ENCODE data around the gene CCDC85A. TPM values are rescaled to one million over a fixed set of nuclear protein-coding genes. Genes with fewer than 3 reads are reported as not detected.

Gene CCDC85A
- polyA plus RNA-seq, 3 donors from 2014 or later, result not detected

DNA sequence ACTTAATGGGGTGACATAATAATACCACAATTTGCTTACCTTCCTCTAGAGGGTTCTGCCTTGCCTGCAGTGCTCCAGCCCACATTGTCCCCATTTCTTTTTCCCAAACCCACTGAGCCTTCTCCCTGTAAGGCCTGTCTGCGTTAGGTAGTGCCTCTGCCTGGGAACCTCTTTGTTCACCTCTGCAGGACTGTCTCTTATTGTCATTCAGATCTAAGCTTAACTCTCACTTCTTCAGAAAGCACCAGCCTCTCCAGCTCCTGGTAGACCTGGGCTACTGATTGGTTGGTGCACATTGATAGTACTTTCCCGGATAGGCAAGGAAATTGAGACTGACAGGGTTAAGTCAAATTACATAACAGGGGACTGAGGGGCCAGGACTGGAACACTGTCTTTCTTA lies 49.1 kb downstream of the CCDC85A start:
- no peaks in the 10 kb centered on the region for H3K4me1 Mint-ChIP-seq
- peaks cover 2 to 35% (median 17%) of the 10 kb centered on the region in 6 donors for H3K9me3 Mint-ChIP-seq
- DNase-seq, result no peak
- no peak overlapping the region for H3K4me3 Mint-ChIP-seq
- H3K36me3 Mint-ChIP-seq, result no peaks in the 10 kb centered on the region
- H3K27ac Mint-ChIP-seq, result no peak overlapping the region
- peaks cover 0 to 2% (median 2%) of the 10 kb centered on the region in 3 donors for H3K27me3 Mint-ChIP-seq (ENCODE audit: low read depth in 3 of 3)

DNA sequence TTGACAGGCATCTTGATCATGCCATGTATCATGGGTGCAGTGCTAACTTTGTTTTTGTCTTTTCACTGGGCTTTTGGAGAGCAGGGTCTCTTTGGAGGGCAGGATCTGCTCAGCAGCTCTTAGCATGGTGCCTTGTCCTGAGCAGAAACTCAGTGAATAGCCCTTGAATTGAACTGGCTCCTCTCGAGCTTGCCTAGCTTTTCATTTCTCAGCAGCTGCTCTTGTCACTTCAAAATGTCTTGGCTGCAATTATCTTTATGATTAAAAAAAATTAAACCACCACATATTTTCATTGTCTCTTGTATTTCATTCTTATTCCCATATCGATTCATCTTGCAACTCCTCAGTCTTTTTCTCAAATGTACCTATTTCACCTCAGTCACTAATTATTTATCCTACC lies 50.5 kb downstream of the CCDC85A start:
- Mint-ChIP-seq H3K4me1 (no peaks in the 10 kb centered on the region), H3K36me3 (no peaks in the 10 kb centered on the region), H3K9me3 (peaks cover 2 to 29% (median 16%) of the 10 kb centered on the region in 6 donors), H3K4me3 (no peak overlapping the region), H3K27ac (no peak overlapping the region), H3K27me3 (ENCODE audit: low read depth in 3 of 3) (peaks cover 0 to 2% (median 1%) of the 10 kb centered on the region in 3 donors)
- DNase-seq, result no peak

- Mint-ChIP-seq H3K36me3 (no peaks in the 10 kb centered on the region), H3K9me3 (peaks cover 6 to 47% (median 15%) of the 10 kb centered on the region in 6 donors), H3K4me1 (no peaks in the 10 kb centered on the region), H3K27me3 (ENCODE audit: low read depth in 3 of 3) (peaks cover 0 to 3% (median 0%) of the 10 kb centered on the region in 3 donors), H3K27ac (no peak overlapping the region), H3K4me3 (no peak overlapping the region)
- no peak for DNase-seq
These were observed 55.2 kb downstream of the CCDC85A start for GRCh38 chr2:56239030-56239429.

- peaks cover 0 to 3% (median 0%) of the 10 kb centered on the region in 3 donors for H3K27me3 Mint-ChIP-seq (ENCODE audit: low read depth in 3 of 3)
- H3K4me3 Mint-ChIP-seq, result no peak overlapping the region
- H3K4me1 Mint-ChIP-seq, result no peaks in the 10 kb centered on the region
- no peak for DNase-seq
- no peaks in the 10 kb centered on the region for H3K36me3 Mint-ChIP-seq
- no peak overlapping the region for H3K27ac Mint-ChIP-seq
- H3K9me3 Mint-ChIP-seq, result peaks cover 6 to 47% (median 15%) of the 10 kb centered on the region in 6 donors
These were observed 55.6 kb downstream of the CCDC85A start for GRCh38 chr2:56239437-56239836.

- Mint-ChIP-seq H3K9me3 (peaks cover 6 to 44% (median 14%) of the 10 kb centered on the region in 6 donors), H3K4me1 (no peaks in the 10 kb centered on the region), H3K4me3 (no peak overlapping the region), H3K27me3 (ENCODE audit: low read depth in 3 of 3) (peaks cover 0 to 3% (median 0%) of the 10 kb centered on the region in 3 donors), H3K27ac (no peak overlapping the region), H3K36me3 (no peaks in the 10 kb centered on the region)
- no peak for DNase-seq
These were observed 56.4 kb downstream of the CCDC85A start for GRCh38 chr2:56240210-56240609.

DNA sequence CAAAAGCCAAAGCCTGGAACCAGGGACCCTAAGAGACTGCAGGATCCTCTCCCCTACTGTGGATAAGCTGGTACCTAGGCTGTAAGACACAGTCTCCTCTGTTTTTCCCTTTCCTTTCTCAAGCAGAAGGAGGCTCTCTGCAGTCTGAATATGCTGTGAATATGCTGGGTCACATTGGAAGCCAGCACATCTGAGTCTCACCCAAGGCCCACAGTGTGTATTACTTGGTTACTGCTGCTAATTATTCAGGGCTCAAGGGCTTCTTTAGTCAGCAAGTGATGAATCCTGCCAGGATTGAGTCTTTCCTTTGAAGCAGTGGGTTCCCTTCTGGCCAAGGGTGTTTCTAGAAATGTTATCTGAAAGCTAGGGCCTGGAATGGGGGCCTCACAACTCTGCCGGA lies 60.7 kb downstream of the CCDC85A start:
- no peak for DNase-seq
- no peak overlapping the region for H3K4me3 Mint-ChIP-seq
- H3K4me1 Mint-ChIP-seq, result no peaks in the 10 kb centered on the region
- no peaks in the 10 kb centered on the region for H3K36me3 Mint-ChIP-seq
- peaks cover 4 to 31% (median 11%) of the 10 kb centered on the region in 6 donors for H3K9me3 Mint-ChIP-seq
- no peak overlapping the region for H3K27ac Mint-ChIP-seq
- peaks cover 0 to 4% (median 2%) of the 10 kb centered on the region in 3 donors for H3K27me3 Mint-ChIP-seq (ENCODE audit: low read depth in 3 of 3)

GRCh38 chr2:56244911-56245530 lies 61.2 kb downstream of the CCDC85A start:
- no peak overlapping the region for H3K4me3 Mint-ChIP-seq
- no peak overlapping the region for H3K27ac Mint-ChIP-seq
- H3K9me3 Mint-ChIP-seq, result peaks cover 4 to 31% (median 11%) of the 10 kb centered on the region in 6 donors

DNA sequence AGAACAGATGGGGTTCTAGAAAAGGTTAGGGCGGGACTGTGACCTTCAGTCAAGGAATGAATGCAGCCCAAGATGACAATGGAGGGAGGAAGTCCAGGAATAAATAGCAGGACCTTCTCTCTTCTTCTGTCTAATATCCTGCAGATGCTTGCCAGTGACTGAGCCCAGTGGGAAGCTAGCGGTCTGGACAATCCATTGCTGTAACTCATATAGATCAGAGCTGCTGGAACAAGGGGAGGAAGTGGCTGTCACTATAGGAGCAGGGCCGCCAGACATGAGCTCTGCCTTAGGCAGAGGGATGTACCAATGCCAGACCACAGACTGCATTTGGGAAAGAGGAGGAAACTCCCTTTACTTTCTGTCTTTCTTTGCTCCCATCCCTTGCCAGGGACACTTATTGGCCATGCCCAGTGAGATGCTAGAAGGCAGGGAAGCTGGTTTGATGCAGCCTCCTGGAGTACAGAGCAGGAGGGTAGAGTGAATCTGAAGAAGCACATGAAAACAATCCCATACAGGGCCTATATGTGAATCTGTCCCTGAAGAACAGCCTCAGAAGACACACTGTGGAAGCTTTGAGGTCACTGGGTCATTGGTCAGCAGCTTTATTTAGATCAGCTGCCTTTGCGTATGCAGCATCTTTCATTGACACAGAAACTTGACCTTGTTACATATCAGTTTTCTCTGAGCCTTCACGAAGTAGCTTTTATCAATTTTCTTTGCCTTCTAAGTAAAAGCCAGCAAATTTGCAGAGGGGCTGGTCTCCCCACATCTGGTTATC lies 65.4 kb downstream of the CCDC85A start:
- DNase-seq, result no peak
- H3K27ac Mint-ChIP-seq, result no peak overlapping the region
- no peak overlapping the region for H3K4me3 Mint-ChIP-seq
- H3K4me1 Mint-ChIP-seq, result no peaks in the 10 kb centered on the region
- H3K36me3 Mint-ChIP-seq, result no peaks in the 10 kb centered on the region
- peaks cover 0 to 2% (median 2%) of the 10 kb centered on the region in 3 donors for H3K27me3 Mint-ChIP-seq (ENCODE audit: low read depth in 3 of 3)
- peaks cover 0 to 16% (median 3%) of the 10 kb centered on the region in 6 donors for H3K9me3 Mint-ChIP-seq

More at GRCh38 chr2:56244911-56245530, 61.2 kb downstream of the CCDC85A start:
- Mint-ChIP-seq H3K27me3 (ENCODE audit: low read depth in 3 of 3) (peaks cover 0 to 3% (median 2%) of the 10 kb centered on the region in 3 donors), H3K36me3 (no peaks in the 10 kb centered on the region), H3K4me1 (no peaks in the 10 kb centered on the region)
- DNase-seq, result no peak

DNA sequence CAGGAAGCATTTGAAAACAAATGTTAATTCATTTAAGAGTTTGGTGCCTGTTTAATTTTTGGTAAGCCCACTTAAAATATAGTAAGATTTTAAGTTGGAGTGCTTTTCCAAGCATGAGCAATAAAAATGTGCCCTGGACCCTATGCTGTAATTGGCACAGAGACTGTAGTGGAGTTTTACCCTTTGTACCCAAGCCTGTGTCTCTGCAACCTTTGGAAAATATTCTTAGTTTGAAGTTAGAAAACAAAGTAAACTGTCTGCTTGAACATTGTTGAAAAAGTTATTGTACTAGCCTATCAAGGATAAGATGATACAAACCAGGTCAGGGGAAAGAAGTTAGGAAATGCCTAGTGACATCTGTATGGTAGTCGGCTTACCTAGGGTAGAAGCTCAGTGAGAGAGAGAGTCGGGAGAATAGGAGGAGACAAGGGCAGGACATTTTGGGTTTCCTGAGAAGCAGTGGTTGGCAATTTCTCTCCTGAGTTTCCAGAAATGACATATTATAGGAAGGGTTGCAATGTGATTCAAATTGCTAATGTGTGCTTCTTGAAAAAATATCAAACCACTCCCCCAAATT lies 66.5 kb downstream of the CCDC85A start:
- Mint-ChIP-seq H3K27me3 (ENCODE audit: low read depth in 3 of 3) (peaks cover 0 to 2% (median 2%) of the 10 kb centered on the region in 3 donors), H3K9me3 (peaks cover under 1 to 20% (median 6%) of the 10 kb centered on the region in 6 donors), H3K27ac (no peak overlapping the region), H3K36me3 (no peaks in the 10 kb centered on the region), H3K4me3 (no peak overlapping the region), H3K4me1 (no peaks in the 10 kb centered on the region)
- no peak for DNase-seq

- no peaks in the 10 kb centered on the region for H3K4me1 Mint-ChIP-seq
- H3K9me3 Mint-ChIP-seq, result peaks cover 0 to 10% (median 4%) of the 10 kb centered on the region in 6 donors
- no peak overlapping the region for H3K27ac Mint-ChIP-seq
- peaks cover 0 to 2% (median 0%) of the 10 kb centered on the region in 3 donors for H3K27me3 Mint-ChIP-seq (ENCODE audit: low read depth in 3 of 3)
- no peak overlapping the region for H3K4me3 Mint-ChIP-seq
- no peak for DNase-seq
- H3K36me3 Mint-ChIP-seq, result no peaks in the 10 kb centered on the region
These were observed 76.6 kb downstream of the CCDC85A start for GRCh38 chr2:56260415-56260814.

- H3K27ac Mint-ChIP-seq, result no peak overlapping the region
- no peak for DNase-seq
- no peaks in the 10 kb centered on the region for H3K27me3 Mint-ChIP-seq (ENCODE audit: low read depth in 3 of 3)
- no peaks in the 10 kb centered on the region for H3K36me3 Mint-ChIP-seq
- no peaks in the 10 kb centered on the region for H3K4me1 Mint-ChIP-seq
- peaks cover 4 to 11% (median 7%) of the 10 kb centered on the region in 6 donors for H3K9me3 Mint-ChIP-seq
- no peak overlapping the region for H3K4me3 Mint-ChIP-seq
These were observed 78.5 kb downstream of the CCDC85A start for GRCh38 chr2:56262241-56262640.

- Mint-ChIP-seq H3K36me3 (no peaks in the 10 kb centered on the region), H3K4me3 (no peak overlapping the region), H3K27ac (no peak overlapping the region), H3K9me3 (peaks cover 4 to 11% (median 7%) of the 10 kb centered on the region in 6 donors), H3K27me3 (ENCODE audit: low read depth in 3 of 3) (no peaks in the 10 kb centered on the region), H3K4me1 (no peaks in the 10 kb centered on the region)
- no peak for DNase-seq
These were observed 80.1 kb downstream of the CCDC85A start for GRCh38 chr2:56263876-56264275.

GRCh38 chr2:56266761-56267414 lies 83.1 kb downstream of the CCDC85A start:
- no peaks in the 10 kb centered on the region for H3K36me3 Mint-ChIP-seq
- no peak for DNase-seq
- peaks cover 0 to 13% (median 7%) of the 10 kb centered on the region in 6 donors for H3K9me3 Mint-ChIP-seq
- H3K27me3 Mint-ChIP-seq (ENCODE audit: low read depth in 3 of 3), result no peaks in the 10 kb centered on the region
- no peak overlapping the region for H3K4me3 Mint-ChIP-seq
- H3K27ac Mint-ChIP-seq, result peak overlapping the region in 1 of 6 donors; percentile 1
- H3K4me1 Mint-ChIP-seq, result no peaks in the 10 kb centered on the region

DNA sequence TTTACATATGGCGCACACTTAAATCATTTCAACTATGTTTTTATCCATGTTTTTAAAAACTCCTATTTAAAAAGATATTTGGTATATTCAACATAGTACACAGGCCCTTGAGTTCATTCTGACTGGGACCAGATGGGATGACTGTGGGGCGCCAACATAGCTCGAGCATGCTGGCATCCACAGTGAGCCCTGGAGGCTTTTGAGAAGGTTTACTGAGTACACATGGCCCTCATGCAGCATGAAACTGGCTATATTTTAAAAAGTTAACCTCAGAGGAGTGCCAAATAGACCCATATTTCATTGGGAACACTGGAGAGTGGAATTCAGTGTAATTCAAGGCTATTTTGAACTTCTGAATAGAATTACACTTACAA lies 83.6 kb downstream of the CCDC85A start:
- Mint-ChIP-seq H3K36me3 (no peaks in the 10 kb centered on the region), H3K27ac (no peak overlapping the region), H3K4me1 (no peaks in the 10 kb centered on the region), H3K9me3 (peaks cover 0 to 13% (median 7%) of the 10 kb centered on the region in 6 donors), H3K4me3 (no peak overlapping the region), H3K27me3 (ENCODE audit: low read depth in 3 of 3) (no peaks in the 10 kb centered on the region)
- no peak for DNase-seq
